NCI-H1092 (cell line): Measurements from ENCODE around the gene POMT1.
"Not testable (repeated sequence)": the region's sequence is repeated elsewhere in the genome, so short reads cannot be mapped to it uniquely, and the experiment has no call there.

Experiments used
- DNase-seq: peaks from one replicate; lab custom pipeline; 2025; lab: John Stamatoyannopoulos, UW

The POMT1 gene

GRCh38 chr9:131524665-131525315 is 22.1 kb downstream of the POMT1 start:
- DNase-seq: no peak

- DNase-seq: no peak
Observed at GRCh38 chr9:131525643-131526565, 23.2 kb downstream of the POMT1 start.

- no peak for DNase-seq
Observed at GRCh38 chr9:131528186-131528585, 25.5 kb downstream of the POMT1 start.

- DNase-seq: no peak
Observed at GRCh38 chr9:131528886-131529505, 26.3 kb downstream of the POMT1 start.

GRCh38 chr9:131529597-131530545 is 27.2 kb downstream of the POMT1 start:
- DNase-seq: no peak

GRCh38 chr9:131530546-131530919 is 27.8 kb downstream of the POMT1 start:
- peak; percentile 29 for DNase-seq

GRCh38 chr9:131530920-131531832 is 28.5 kb downstream of the POMT1 start, which contains the start of gene UCK1:
Gene UCK1, minus strand, starts transcription at chr9:131531263. Its CDS starts 89 bp downstream, at chr9:131531174.
- peak; percentile 78 for DNase-seq

- DNase-seq: peak; percentile 6
Observed at GRCh38 chr9:131534721-131535237, 32.1 kb downstream of the POMT1 start.

- no peak for DNase-seq
Observed at GRCh38 chr9:131537946-131538345, 35.2 kb downstream of the POMT1 start.

GRCh38 chr9:131539223-131539923 is 36.7 kb downstream of the POMT1 start:
- DNase-seq: no peak

- DNase-seq: no peak
Observed at GRCh38 chr9:131543141-131543540, 40.4 kb downstream of the POMT1 start.

GRCh38 chr9:131545003-131545785 is 42.5 kb downstream of the POMT1 start, which contains the start of gene PRRT1B:
Gene PRRT1B, plus strand, starts transcription at chr9:131545523. Its CDS starts 93 bp downstream, at chr9:131545616.
- peak; percentile 50 for DNase-seq

- no peak for DNase-seq
Observed at GRCh38 chr9:131545786-131546335, 43.1 kb downstream of the POMT1 start.

GRCh38 chr9:131546336-131547084 is 43.8 kb downstream of the POMT1 start:
- peak; percentile 21 for DNase-seq

- not testable (repeated sequence) for DNase-seq
Observed at GRCh38 chr9:131549186-131549585, 46.5 kb downstream of the POMT1 start.

- not testable (repeated sequence) for DNase-seq
Observed at GRCh38 chr9:131550465-131550864, 47.7 kb downstream of the POMT1 start.

GRCh38 chr9:131552030-131552429 is 49.3 kb downstream of the POMT1 start:
- no peak for DNase-seq
